KMS-11 (cell line): Measurements from ENCODE around the gene KLC1.

Experiments used
- H2AFZ ChIP-seq: fragments of 200-600 bp; sonication (generic); 2 replicates; pipeline ENCODE4 v1.6.1; 2016; ENCODE audit warnings: antibody characterized with exemption, mixed run types, low read depth
- H3K27ac ChIP-seq: fragments of 200-600 bp; sonication (generic); 2 replicates; pipeline ENCODE4 v1.6.1; 2016; ENCODE audit warnings: mild to moderate bottlenecking, mixed run types
- H3K27me3 ChIP-seq: fragments of 200-600 bp; sonication (generic); 2 replicates; pipeline ENCODE4 v1.6.1; 2017; ENCODE audit warnings: mild to moderate bottlenecking, low read depth, mixed run types, moderate library complexity; ENCODE audit not compliant: insufficient read depth
- H3K36me3 ChIP-seq: fragments of 200-600 bp; sonication (generic); 2 replicates; pipeline ENCODE4 v1.6.1; 2017; ENCODE audit warnings: mild to moderate bottlenecking, mixed run types; ENCODE audit not compliant: insufficient read depth
- H3K4me1 ChIP-seq: fragments of 200-600 bp; sonication (generic); 2 replicates; pipeline ENCODE4 v1.6.1; 2016; ENCODE audit warnings: mild to moderate bottlenecking, low read depth, mixed run types; ENCODE audit not compliant: poor library complexity, severe bottlenecking
- H3K4me2 ChIP-seq: fragments of 200-600 bp; sonication (generic); 2 replicates; pipeline ENCODE4 v1.7.0; 2016; ENCODE audit warnings: mild to moderate bottlenecking, mixed run types
- H3K4me3 ChIP-seq: fragments of 200-600 bp; sonication (generic); IDR thresholded peaks from 2 replicates; pipeline ENCODE4 v1.6.1; 2017; ENCODE audit warnings: low read depth, low read length, mixed read lengths; ENCODE audit not compliant: insufficient read depth
- H3K79me2 ChIP-seq: fragments of 200-600 bp; sonication (generic); 2 replicates; pipeline ENCODE4 v1.6.1; 2016; ENCODE audit warnings: low read depth, mixed run types; ENCODE audit not compliant: insufficient read depth
- H3K9ac ChIP-seq: fragments of 200-600 bp; sonication (generic); 2 replicates; pipeline ENCODE4 v1.6.1; 2016; ENCODE audit warnings: mild to moderate bottlenecking, mixed run types
- H4K20me1 ChIP-seq: fragments of 200-600 bp; sonication (generic); 2 replicates; pipeline ENCODE4 v1.6.1; 2016; ENCODE audit warnings: mild to moderate bottlenecking, mixed run types; ENCODE audit not compliant: insufficient read depth
- TF ChIP-seq, protein P1 (sequence below): fragments of 200-600 bp; sonication (generic); conservative IDR thresholded peaks from 2 replicates; pipeline ENCODE4 v1.6.1; 2017; ENCODE audit warnings: low read depth, mild to moderate bottlenecking, antibody characterized with exemption, low read length, moderate library complexity, mixed read lengths

The KLC1 gene

DNA sequence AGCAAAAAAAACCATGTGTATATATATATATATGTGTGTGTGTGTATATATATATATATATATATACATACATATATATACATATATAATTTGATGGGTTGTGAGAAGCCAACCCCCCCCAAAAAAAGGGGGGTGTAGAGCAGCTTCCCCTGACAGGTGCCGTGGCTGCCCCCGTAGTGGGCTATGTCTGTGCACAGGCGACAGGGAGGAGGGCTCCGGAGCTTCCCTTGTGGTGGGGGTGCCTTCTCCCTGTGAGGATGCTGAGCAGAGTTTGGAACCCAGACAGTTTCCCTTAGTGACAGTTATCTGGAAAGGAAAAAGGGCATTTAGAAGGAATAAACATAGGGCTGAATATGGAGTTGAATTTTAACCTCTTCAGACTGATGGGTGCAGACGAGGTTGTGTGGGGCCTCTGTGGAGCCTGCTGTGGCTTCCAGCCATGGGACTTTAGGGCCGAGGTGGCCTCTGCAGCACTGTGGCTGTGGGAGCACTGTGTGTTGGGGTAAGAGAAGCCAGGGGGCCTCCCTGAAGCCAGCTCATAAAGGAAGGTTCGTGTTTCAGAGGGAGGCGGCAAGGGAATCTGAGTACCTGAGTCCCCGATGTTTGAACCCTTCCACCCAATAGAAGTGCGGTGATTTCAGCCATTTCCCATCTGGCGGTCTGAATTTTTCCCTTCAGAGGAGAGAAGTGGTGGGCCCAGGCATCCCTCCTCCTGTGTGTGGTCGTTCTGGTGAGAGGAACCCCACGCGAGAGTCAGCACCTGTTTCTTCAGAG is 66.5 kb downstream of the KLC1 start:
- Histone ChIP-seq H2AFZ (no peak overlapping the region), H3K27me3 (no peaks in the 10 kb centered on the region), H3K4me2 (no peak overlapping the region), H3K4me1 (no peaks in the 10 kb centered on the region), H4K20me1 (no peaks in the 10 kb centered on the region), H3K4me3 (no peak overlapping the region), H3K9ac (no peak overlapping the region), H3K27ac (no peak overlapping the region), H3K79me2 (no peaks in the 10 kb centered on the region), H3K36me3 (no peaks in the 10 kb centered on the region)
- TF ChIP-seq, protein P1, sequence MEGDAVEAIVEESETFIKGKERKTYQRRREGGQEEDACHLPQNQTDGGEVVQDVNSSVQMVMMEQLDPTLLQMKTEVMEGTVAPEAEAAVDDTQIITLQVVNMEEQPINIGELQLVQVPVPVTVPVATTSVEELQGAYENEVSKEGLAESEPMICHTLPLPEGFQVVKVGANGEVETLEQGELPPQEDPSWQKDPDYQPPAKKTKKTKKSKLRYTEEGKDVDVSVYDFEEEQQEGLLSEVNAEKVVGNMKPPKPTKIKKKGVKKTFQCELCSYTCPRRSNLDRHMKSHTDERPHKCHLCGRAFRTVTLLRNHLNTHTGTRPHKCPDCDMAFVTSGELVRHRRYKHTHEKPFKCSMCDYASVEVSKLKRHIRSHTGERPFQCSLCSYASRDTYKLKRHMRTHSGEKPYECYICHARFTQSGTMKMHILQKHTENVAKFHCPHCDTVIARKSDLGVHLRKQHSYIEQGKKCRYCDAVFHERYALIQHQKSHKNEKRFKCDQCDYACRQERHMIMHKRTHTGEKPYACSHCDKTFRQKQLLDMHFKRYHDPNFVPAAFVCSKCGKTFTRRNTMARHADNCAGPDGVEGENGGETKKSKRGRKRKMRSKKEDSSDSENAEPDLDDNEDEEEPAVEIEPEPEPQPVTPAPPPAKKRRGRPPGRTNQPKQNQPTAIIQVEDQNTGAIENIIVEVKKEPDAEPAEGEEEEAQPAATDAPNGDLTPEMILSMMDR, result no peak

GRCh38 chr14:103696070-103696402 is 67.0 kb downstream of the KLC1 start:
- Histone ChIP-seq H2AFZ (no peak overlapping the region), H3K27ac (no peak overlapping the region), H3K79me2 (no peaks in the 10 kb centered on the region), H3K4me3 (no peak overlapping the region), H3K9ac (no peak overlapping the region), H3K4me1 (no peaks in the 10 kb centered on the region), H3K27me3 (no peaks in the 10 kb centered on the region), H3K36me3 (no peaks in the 10 kb centered on the region), H3K4me2 (no peak overlapping the region), H4K20me1 (no peaks in the 10 kb centered on the region)
- TF ChIP-seq, protein P1, result no peak

DNA sequence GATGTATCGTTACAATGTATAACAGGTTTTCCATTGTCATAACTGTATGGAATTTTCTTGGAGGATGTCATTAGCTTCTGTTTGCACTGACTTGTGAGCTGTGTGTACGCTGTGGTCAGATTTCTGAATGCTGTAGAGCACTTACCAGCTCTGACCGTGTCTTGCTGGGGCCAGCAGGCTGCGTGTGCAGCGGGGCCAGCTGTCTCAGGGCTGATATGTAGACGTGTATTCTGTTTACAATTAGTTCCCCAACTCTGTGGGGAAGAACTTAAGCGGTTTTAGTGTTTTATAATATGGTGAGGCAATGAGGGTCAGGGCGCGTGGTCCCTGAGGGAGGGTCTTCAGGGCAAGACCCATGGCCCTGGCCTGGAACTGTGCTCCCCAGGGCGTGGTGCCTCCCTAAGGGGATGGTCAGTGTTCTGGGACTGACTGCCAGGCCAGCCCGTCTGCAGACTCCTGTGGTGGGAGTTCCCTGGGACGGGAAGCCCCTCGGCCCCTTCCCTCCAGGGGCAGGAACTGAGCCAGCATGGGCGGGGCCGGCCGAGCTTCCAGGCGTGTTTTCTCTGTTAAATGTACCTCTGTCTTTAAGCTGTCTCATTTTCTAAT is 67.6 kb downstream of the KLC1 start:
- Histone ChIP-seq H3K4me2 (no peak overlapping the region), H3K36me3 (no peaks in the 10 kb centered on the region)

GRCh38 chr14:103697206-103697602 is 68.2 kb downstream of the KLC1 start:
- Histone ChIP-seq H4K20me1 (no peaks in the 10 kb centered on the region), H3K4me1 (no peaks in the 10 kb centered on the region), H3K4me2 (no peak overlapping the region), H3K27me3 (no peaks in the 10 kb centered on the region), H3K79me2 (no peaks in the 10 kb centered on the region), H2AFZ (no peak overlapping the region), H3K4me3 (no peak overlapping the region), H3K27ac (no peak overlapping the region), H3K9ac (no peak overlapping the region), H3K36me3 (no peaks in the 10 kb centered on the region)
- TF ChIP-seq, protein P1, result no peak

More for the DNA sequence above, 67.6 kb downstream of the KLC1 start:
- H3K9ac ChIP-seq, result no peak overlapping the region
- no peak overlapping the region for H2AFZ ChIP-seq
- TF ChIP-seq, protein P1, result no peak
- H3K27ac ChIP-seq, result no peak overlapping the region
- no peaks in the 10 kb centered on the region for H4K20me1 ChIP-seq
- H3K79me2 ChIP-seq, result no peaks in the 10 kb centered on the region
- no peak overlapping the region for H3K4me3 ChIP-seq
- no peaks in the 10 kb centered on the region for H3K27me3 ChIP-seq
- H3K4me1 ChIP-seq, result no peaks in the 10 kb centered on the region
